Panc1 (cell line): Measurements from ENCODE around the gene ENTHD1.

Source experiments
- POLR2AphosphoS5 ChIP-seq: IDR thresholded peaks from 2 replicates; pipeline ENCODE4 v1.6.1; 2012; ENCODE audit warnings: mild to moderate bottlenecking, low read depth, low read length, moderate library complexity
- SIN3A ChIP-seq: IDR thresholded peaks from 2 replicates; pipeline ENCODE4 v1.6.1; 2012; ENCODE audit warnings: low read depth, mild to moderate bottlenecking, low read length, moderate library complexity, borderline replicate concordance; ENCODE audit not compliant: insufficient read depth
- TF ChIP-seq, protein P1 (sequence below): fragments of 450-650 bp; IDR thresholded peaks from 2 replicates; pipeline ENCODE4 v1.5.1; 2017; ENCODE audit warnings: mild to moderate bottlenecking
- TF ChIP-seq, protein P2 (sequence below), 2 experiments: IDR thresholded peaks; 2 replicates each; pipeline ENCODE4 v1.6.1; 2011 to 2012; ENCODE audit warnings: low read depth in 2 of 2, control low read depth in 1 of 2, low read length in 1 of 2, mild to moderate bottlenecking in 1 of 2, moderate library complexity in 1 of 2; ENCODE audit not compliant: insufficient read depth in 1 of 2

DNA sequence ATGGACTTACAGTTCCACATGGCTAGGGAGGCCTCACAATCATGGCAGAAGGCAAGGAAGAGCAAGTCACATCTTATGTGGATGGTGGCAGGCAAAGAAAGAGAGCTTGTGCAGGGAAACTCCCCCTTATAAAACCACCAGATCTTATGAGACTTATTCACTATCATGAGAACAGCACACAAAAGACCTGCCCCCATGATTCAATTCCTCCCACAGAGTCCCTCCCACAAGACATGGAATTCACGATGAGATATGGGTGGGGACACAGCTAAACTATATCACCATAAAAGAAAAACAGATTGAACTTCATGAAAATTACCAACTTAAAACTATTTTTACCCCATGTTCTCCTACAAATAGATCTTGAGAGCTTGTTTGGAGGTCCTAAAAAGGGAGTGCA is 19.6 kb downstream of the ENTHD1 start:
- TF ChIP-seq, protein P1, sequence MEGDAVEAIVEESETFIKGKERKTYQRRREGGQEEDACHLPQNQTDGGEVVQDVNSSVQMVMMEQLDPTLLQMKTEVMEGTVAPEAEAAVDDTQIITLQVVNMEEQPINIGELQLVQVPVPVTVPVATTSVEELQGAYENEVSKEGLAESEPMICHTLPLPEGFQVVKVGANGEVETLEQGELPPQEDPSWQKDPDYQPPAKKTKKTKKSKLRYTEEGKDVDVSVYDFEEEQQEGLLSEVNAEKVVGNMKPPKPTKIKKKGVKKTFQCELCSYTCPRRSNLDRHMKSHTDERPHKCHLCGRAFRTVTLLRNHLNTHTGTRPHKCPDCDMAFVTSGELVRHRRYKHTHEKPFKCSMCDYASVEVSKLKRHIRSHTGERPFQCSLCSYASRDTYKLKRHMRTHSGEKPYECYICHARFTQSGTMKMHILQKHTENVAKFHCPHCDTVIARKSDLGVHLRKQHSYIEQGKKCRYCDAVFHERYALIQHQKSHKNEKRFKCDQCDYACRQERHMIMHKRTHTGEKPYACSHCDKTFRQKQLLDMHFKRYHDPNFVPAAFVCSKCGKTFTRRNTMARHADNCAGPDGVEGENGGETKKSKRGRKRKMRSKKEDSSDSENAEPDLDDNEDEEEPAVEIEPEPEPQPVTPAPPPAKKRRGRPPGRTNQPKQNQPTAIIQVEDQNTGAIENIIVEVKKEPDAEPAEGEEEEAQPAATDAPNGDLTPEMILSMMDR, result no peak
- TF ChIP-seq, protein P2, sequence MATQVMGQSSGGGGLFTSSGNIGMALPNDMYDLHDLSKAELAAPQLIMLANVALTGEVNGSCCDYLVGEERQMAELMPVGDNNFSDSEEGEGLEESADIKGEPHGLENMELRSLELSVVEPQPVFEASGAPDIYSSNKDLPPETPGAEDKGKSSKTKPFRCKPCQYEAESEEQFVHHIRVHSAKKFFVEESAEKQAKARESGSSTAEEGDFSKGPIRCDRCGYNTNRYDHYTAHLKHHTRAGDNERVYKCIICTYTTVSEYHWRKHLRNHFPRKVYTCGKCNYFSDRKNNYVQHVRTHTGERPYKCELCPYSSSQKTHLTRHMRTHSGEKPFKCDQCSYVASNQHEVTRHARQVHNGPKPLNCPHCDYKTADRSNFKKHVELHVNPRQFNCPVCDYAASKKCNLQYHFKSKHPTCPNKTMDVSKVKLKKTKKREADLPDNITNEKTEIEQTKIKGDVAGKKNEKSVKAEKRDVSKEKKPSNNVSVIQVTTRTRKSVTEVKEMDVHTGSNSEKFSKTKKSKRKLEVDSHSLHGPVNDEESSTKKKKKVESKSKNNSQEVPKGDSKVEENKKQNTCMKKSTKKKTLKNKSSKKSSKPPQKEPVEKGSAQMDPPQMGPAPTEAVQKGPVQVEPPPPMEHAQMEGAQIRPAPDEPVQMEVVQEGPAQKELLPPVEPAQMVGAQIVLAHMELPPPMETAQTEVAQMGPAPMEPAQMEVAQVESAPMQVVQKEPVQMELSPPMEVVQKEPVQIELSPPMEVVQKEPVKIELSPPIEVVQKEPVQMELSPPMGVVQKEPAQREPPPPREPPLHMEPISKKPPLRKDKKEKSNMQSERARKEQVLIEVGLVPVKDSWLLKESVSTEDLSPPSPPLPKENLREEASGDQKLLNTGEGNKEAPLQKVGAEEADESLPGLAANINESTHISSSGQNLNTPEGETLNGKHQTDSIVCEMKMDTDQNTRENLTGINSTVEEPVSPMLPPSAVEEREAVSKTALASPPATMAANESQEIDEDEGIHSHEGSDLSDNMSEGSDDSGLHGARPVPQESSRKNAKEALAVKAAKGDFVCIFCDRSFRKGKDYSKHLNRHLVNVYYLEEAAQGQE (IDR thresholded peaks at IDR 0.05; ENCODE audit: insufficient read depth in 1 of 2, low read depth in 2 of 2, low read length in 1 of 2), result no peak
- TF ChIP-seq SIN3A (no peak), POLR2AphosphoS5 (no peak)
